ENCODE measurements around the gene LYSET. TPM values are rescaled to one million over a fixed set of nuclear protein-coding genes. Genes with fewer than 3 reads are reported as not detected.

Gene LYSET
- polyA plus RNA-seq, 1 of the 3 experiments (the other 2 are of a cell fraction) = 17.7 TPM

GRCh38 chr14:93175492-93175891 is 9.6 kb upstream of the LYSET start:
- Histone ChIP-seq H3K9me3 (no peaks in the 10 kb centered on the region), H2AFZ (ENCODE audit: low read depth) (no peak overlapping the region), H3K4me1 (ENCODE audit: control insufficient read depth in 1 of 2, insufficient read depth in 2 of 2, low read depth in 1 of 2, low read length in 1 of 2) (peaks cover 0 to 3% of the 10 kb centered on the region in 2 experiments; a peak in 1 of 4 replicates), H3K4me2 (no peak overlapping the region), H4K20me1 (ENCODE audit: insufficient read depth) (no peaks in the 10 kb centered on the region), H3K9me2 (no peaks in the 10 kb centered on the region), H3K79me2 (ENCODE audit: insufficient read depth) (no peaks in the 10 kb centered on the region), H3F3A (replicated peaks; ENCODE audit: insufficient read depth) (no peaks in the 10 kb centered on the region), H3K9ac (no peak overlapping the region), H3K27me3 (ENCODE audit: insufficient read depth) (no peaks in the 10 kb centered on the region), H3K36me3 (replicated peaks in 1 of 2; ENCODE audit: control insufficient read depth in 1 of 2, insufficient read depth in 2 of 2, low read length in 1 of 2) (no peaks in the 10 kb centered on the region), H3K27ac (ENCODE audit: low read depth in 2 of 2, low read length in 1 of 2) (no peak overlapping the region), H3K4me3 (ENCODE audit: low read depth in 2 of 2, low read length in 1 of 2) (no peak overlapping the region)
- no peak for DNase-seq
- 79% methylated on average over 6 of the region's 6 CpGs for WGBS (ENCODE audit: low lambda C conversion rate)
- CTCF ChIA-PET = interaction anchor here (1.0 to 1.8 kb wide), 5 partner anchors 8 to 223 kb away, joined by 3 to 7 read pairs (median 3); no protein-coding TSS in a partner anchor
- POLR2A ChIA-PET = no interaction called here
- TF ChIP-seq ZBTB33 (IDR thresholded peaks at IDR 0.05; ENCODE audit: borderline replicate concordance, low read depth) = no peak
- TF ChIP-seq USF2 (IDR thresholded peaks at IDR 0.05; ENCODE audit: borderline replicate concordance, low read depth, low read length) = no peak
- no peak for TF ChIP-seq GATA2 (CRISPR knock-in tag; IDR thresholded peaks at IDR 0.05)
- TF ChIP-seq POLR2AphosphoS5 (IDR thresholded peaks at IDR 0.05; ENCODE audit: low read depth, low read length) = no peak
- TF ChIP-seq TAF1 (IDR thresholded peaks at IDR 0.05; ENCODE audit: borderline replicate concordance, low read depth, low read length) = no peak
- TF ChIP-seq IRF3 (IDR thresholded peaks at IDR 0.05; ENCODE audit: low read depth, low read length) = no peak
- TF ChIP-seq EP300 (IDR thresholded peaks at IDR 0.05; ENCODE audit: borderline replicate concordance in 1 of 2, low read depth in 1 of 2, low read length in 1 of 2) = no peak
- no peak for TF ChIP-seq RAD21 (IDR thresholded peaks at IDR 0.05; ENCODE audit: low read length)
- TF ChIP-seq FOSL2 (IDR thresholded peaks at IDR 0.05; ENCODE audit: borderline replicate concordance, low read depth) = no peak
- TF ChIP-seq FOXJ3 (CRISPR knock-in tag; IDR thresholded peaks at IDR 0.05) = no peak
- TF ChIP-seq JUND (IDR thresholded peaks at IDR 0.05) = no peak
- no peak for TF ChIP-seq MEF2A (IDR thresholded peaks at IDR 0.05; ENCODE audit: borderline replicate concordance, low read depth)
- no peak for TF ChIP-seq PBX3 (IDR thresholded peaks at IDR 0.05)
